Stimulated activated CD8-positive, alpha-beta memory T cell treated with anti-CD3 and anti-CD28 coated beads, Interleukin-15, amount 100 ng/mL, for 4 hours (primary cell): ENCODE data around the gene CNNM3.

Experiments used
- DNase-seq, 2 donors: peaks; one replicate each; pipeline ENCODE4 v3.0.0-alpha.2; 2020; ENCODE audit warnings: low read depth in 2 of 2

Gene CNNM3

GRCh38 chr2:96816836-96817702 lies 1.0 kb downstream of the CNNM3 start:
- no peak for DNase-seq

GRCh38 chr2:96817882-96818281 lies 1.8 kb downstream of the CNNM3 start:
- no peak for DNase-seq

DNA sequence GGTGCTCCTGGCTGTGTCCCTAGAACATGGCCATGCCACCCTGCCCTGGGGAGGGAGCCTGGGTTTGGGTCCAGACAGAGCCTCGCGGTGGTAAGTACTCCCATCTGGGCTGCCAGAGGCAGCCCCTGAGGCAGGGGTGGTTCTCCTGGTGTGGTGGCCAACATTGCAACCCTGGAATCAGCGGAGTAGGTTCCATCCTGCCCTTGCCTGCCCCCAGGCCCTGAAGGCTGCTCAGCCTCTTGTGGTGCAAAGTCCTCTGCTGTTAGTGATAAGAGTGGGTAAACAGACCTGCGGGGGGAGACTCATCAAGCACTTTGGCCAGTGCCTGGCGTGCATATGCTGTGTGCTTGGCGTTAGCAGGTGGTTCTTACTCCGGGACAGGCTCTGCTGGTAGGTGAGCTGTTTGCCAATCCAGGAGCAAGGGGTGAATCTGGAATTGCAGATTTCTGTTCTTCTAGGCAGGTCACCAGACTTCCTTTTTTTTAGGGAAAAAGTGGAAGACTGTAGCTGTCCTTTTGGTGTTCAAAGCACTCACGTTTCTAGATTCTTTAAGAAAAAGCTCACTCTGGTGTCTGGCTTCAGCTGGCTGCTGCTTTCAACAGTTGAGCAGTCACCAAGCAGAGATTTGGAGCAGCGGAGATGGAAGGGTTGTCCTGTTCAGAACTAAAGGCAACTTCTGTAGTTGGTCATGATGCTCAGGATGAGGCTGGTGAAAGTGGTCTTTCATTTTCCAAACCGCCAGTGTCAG lies 3.2 kb downstream of the CNNM3 start:
- no peak for DNase-seq

DNA sequence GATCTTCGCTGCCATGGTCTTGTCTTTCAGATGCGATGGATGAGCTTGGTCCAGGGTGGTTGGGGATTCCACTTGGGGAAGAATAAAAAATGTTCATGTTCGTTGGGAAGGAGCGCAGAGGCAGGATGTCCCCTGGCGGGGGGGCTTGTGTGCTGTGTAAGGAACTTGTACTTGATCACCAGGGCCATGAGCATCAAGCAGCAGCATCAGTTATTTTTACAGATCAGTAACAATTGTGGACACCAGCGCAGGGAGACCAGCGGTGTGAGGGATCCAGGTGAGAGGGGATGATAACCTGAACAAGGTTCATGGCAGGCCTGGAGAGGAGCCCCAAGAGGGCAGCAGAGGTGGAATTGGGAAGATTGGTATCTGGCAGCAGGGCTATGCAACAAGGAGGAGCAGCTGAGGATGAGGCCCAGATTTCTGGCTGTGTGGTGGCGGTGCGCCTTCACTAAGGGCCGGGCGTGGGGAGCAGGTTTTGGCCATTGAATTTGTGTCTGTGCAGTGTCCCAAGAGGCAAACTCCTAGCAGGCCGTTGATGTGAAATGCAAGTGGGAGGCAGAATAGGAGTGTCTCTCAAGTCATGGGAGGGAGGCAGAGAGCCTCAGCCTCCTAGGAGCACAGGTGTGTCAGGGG lies 3.9 kb downstream of the CNNM3 start:
- DNase-seq, result no peak

- no peak for DNase-seq
Observed at GRCh38 chr2:96821113-96821675, 5.1 kb downstream of the CNNM3 start.

- DNase-seq, result no peak
Observed at GRCh38 chr2:96822786-96823185, 6.7 kb downstream of the CNNM3 start.

DNA sequence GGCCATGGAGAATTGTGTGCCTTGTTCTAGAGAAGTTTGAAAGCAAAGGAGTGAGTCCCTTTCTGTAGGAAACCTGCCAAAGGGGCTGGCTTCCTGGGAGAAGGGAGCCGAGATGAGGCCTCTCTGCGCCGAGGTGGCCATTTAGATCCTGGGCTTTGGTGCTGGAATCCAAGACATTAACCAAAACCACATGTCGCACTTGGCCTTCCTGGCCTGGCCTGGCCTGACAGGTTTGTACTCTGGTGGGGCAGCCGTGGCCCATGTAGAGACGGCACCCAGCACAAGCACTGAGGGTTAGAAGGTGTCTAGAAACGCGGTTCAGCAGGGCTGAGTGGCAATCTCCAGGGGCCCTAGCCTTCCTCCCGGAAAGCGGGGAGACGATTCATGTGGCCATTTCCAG lies 7.1 kb downstream of the CNNM3 start:
- DNase-seq, result no peak

- no peak for DNase-seq
Observed at GRCh38 chr2:96824079-96824870, 8.2 kb downstream of the CNNM3 start.

- DNase-seq, result no peak
Observed at GRCh38 chr2:96825057-96825456, 9.0 kb downstream of the CNNM3 start.

GRCh38 chr2:96826546-96827278 lies 10.6 kb downstream of the CNNM3 start:
- no peak for DNase-seq

DNA sequence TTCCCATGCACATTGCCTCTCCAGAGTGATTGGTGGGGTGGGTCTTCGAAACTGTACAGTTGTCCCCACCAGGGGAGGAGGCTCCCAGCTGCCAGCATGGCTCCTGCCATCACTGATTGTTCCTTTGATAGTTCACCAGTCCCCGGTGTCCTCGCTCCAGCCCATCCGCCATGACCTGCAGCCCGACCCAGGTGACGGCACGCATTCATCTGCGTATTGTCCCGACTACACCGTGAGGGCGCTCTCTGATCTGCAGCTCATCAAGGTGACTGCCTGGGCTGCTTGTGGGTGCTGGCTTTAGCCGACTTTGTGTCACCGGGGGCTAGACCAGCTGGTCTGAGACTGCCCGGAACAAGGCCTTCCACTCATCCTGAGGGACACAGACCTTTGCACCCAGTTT lies 12.4 kb downstream of the CNNM3 start:
- no peak for DNase-seq

- DNase-seq, result no peak
Observed at GRCh38 chr2:96828874-96829273, 12.8 kb downstream of the CNNM3 start.

- no peak for DNase-seq
Observed at GRCh38 chr2:96830044-96830562, 14.0 kb downstream of the CNNM3 start.

DNA sequence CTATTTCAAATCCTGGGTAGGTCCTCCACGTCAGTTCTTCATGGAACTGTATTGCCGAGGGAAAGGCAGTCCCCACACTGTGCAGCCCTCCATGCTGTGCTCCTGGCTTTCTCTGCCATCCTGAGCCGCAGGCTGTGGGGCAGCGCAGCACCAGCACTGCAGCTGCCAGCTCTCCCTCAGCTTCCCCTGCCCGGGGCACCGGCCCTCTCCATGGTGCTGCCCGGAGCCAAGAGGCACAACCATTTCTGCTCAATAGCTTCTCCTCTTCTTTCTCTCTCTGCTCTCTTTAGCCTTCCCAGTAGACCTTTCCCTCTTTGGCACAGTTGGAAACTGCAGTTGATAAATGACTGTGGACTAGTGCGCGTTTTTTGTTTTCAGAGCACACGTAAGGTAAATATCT lies 15.6 kb downstream of the CNNM3 start:
- DNase-seq, result no peak

GRCh38 chr2:96832408-96832753 lies 16.3 kb downstream of the CNNM3 start:
- DNase-seq, result no peak

- DNase-seq, result no peak
Observed at GRCh38 chr2:96832754-96833507, 16.9 kb downstream of the CNNM3 start.

GRCh38 chr2:96835830-96836229 lies 19.8 kb downstream of the CNNM3 start:
- DNase-seq, result no peak

DNA sequence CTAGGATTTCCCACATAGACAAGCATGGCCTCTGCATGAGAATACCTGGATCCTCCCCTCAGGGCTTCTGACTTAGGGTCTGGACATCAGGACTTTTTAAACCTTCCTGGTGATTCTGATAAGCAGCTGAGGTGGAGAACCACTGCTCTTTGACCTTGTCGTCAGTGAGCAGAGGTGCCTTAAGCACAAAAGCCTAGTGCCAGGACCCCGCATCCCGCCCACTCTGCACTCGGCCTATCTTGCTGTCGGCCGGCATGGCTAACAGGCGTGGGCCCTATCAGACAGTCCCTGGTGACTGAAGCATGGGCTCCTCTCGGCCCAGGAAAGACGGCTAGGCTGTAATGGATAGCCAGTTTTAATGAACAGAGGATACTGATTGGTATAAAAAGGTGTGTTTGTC lies 21.5 kb downstream of the CNNM3 start:
- no peak for DNase-seq

DNA sequence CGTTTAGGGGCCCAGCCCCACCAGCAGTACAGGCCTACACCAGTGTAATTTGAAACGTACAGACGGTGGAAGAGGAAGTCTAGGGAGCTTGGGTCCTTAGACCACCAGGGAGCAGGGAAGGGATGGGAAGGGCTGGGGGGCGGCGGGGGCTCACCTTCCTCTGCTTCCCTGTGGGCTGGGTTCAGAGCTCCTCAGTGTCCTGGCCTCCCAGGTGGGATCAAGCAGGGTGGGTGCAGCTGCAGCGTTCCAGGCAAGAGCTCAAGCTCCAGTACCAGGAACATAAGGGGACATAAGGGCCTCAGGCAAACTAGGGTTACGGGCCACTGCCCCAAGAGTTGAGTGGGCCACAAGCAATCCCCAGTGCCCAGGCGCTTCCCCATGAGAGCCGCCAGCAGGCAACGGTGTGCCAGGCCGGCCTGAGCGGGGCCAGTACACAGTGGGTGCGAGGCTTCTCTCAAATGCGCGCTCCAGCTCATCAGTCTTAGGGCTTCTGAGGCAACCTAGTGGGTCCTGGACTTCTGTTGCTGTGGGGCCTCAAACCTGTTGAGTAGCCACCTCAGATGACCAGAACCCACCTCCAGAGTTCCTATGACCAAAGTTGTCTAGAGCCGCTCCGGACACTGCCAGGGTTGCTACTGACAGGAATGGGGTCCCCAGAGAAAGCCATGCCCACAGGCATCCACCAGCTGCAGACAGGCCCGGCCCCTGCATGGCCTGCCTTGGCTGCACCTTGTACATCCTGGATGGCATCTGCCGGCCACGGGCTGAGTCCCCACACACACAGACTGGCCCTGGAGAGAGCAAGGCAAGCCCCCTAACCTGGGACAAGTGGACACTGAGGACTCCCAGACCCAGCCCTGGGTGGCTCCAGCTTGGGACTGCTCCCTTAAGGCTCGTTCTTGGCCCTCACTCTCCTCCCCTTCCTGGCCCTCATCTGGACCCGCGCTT lies 22.6 kb downstream of the CNNM3 start:
- no peak for DNase-seq
